ENCODE results near the gene BMERB1. TPM values are rescaled to one million over a fixed set of nuclear protein-coding genes. Genes with fewer than 3 reads are reported as not detected.
"Not testable (repeated sequence)": the region's sequence is repeated elsewhere in the genome, so short reads cannot be mapped to it uniquely, and the experiment has no call there.

The BMERB1 gene
- total RNA-seq, 1 donor from 2014 or later, result 22.6 TPM

DNA sequence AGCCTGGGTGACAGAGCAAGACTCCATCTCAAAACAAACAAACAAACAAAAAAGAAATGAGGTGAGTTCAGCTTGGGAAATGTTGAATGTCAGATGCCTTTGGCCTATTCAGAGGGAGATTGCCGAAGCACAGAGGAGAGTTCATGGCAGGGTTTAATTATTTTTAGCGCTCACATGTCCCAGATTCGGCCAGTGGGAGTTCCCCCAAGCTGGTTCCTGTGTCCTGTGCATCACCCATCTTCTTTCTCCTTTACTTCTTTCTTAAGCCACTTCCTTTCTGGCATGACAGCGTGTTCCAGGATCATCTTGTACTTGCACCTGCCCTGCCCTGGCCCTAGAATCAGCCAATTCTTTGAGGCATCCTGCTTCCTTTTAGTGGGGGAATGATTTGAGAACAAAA is 29.6 kb upstream of the BMERB1 start:
- no peak for TF ChIP-seq CTCF (IDR thresholded peaks at IDR 0.05)
- no peaks in the 10 kb centered on the region for H3K9me3 ChIP-seq
- no peaks in the 10 kb centered on the region for H3K36me3 ChIP-seq
- no peak overlapping the region for H3K27ac ChIP-seq
- no peaks in the 10 kb centered on the region for H3K27me3 ChIP-seq
- DNase-seq (no peak), ATAC-seq (peak; percentile 69)
- H3K4me3 ChIP-seq, result no peak overlapping the region
- intact Hi-C loops (cut with DNase I), result no loop called here
- H3K4me1 ChIP-seq, result no peaks in the 10 kb centered on the region

GRCh38 chr16:15407756-15408155 is 26.6 kb upstream of the BMERB1 start:
- DNase-seq, H3K9me3 ChIP-seq: not testable (repeated sequence)

DNA sequence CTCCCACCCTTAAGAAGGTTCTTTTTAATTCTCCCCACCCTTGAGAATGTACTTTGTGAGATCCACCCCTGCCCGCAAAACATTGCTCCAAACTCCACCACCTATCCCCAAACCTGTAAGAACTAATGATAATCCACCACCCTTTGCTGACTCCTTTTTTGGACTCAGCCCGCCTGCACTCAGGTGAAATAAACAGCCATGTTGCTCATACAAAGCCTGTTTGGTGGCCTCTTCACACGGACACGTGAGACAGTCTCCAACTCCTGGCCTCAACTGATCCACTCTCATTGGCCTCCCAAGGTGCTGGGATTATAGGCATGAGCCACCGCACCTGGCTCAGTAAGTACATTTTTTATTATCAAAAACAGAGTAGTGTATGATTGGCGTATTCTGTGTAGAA is 24.9 kb upstream of the BMERB1 start:
- H3K9me3 ChIP-seq; intact Hi-C loops (cut with DNase I); H3K27ac ChIP-seq; H3K4me1 ChIP-seq; H3K36me3 ChIP-seq; H3K4me3 ChIP-seq; H3K27me3 ChIP-seq; ATAC-seq; DNase-seq: not testable (repeated sequence)

More at GRCh38 chr16:15407756-15408155, 26.6 kb upstream of the BMERB1 start:
- ATAC-seq; H3K27me3 ChIP-seq; intact Hi-C loops (cut with DNase I); H3K4me3 ChIP-seq; H3K36me3 ChIP-seq; H3K27ac ChIP-seq; H3K4me1 ChIP-seq: not testable (repeated sequence)

DNA sequence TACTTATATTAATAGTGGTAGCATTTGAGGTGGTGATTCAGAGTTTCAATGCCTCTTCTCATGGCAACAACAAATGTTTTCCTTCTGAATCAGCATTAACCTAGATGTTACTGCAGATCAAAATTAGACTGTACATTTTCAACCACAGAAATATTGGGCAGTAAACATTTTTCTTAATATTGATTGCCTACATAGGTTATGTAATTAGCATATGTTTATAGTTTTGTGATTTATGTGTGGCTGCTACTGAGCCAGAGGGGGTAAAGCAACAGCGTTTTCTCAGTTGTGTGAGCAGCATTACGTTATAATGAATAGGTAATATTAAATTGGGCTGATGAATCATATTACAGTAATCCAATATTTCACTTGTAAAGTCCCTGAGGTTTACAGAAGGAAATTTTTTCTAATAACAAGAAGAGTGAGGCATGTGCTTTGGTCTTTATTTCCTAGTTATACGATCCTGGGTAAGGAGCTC is 18.8 kb upstream of the BMERB1 start:
- DNase-seq (no peak), ATAC-seq (no peak)
- no peaks in the 10 kb centered on the region for H3K4me1 ChIP-seq
- no peak overlapping the region for H3K4me3 ChIP-seq
- H3K36me3 ChIP-seq, result no peaks in the 10 kb centered on the region
- H3K27ac ChIP-seq, result no peak overlapping the region
- intact Hi-C loops (cut with DNase I), result no loop called here
- H3K9me3 ChIP-seq, result no peaks in the 10 kb centered on the region
- no peak for TF ChIP-seq CTCF (IDR thresholded peaks at IDR 0.05)
- H3K27me3 ChIP-seq, result no peaks in the 10 kb centered on the region

- DNase-seq (no peak), ATAC-seq (no peak)
- intact Hi-C loops (cut with DNase I), result no loop called here
- no peak overlapping the region for H3K27ac ChIP-seq
- H3K4me3 ChIP-seq, result no peak overlapping the region
- no peaks in the 10 kb centered on the region for H3K4me1 ChIP-seq
- no peaks in the 10 kb centered on the region for H3K36me3 ChIP-seq
- H3K27me3 ChIP-seq, result no peaks in the 10 kb centered on the region
- no peaks in the 10 kb centered on the region for H3K9me3 ChIP-seq
- TF ChIP-seq CTCF (IDR thresholded peaks at IDR 0.05), result no peak
Measured at GRCh38 chr16:15417197-15417596, 17.2 kb upstream of the BMERB1 start.

DNA sequence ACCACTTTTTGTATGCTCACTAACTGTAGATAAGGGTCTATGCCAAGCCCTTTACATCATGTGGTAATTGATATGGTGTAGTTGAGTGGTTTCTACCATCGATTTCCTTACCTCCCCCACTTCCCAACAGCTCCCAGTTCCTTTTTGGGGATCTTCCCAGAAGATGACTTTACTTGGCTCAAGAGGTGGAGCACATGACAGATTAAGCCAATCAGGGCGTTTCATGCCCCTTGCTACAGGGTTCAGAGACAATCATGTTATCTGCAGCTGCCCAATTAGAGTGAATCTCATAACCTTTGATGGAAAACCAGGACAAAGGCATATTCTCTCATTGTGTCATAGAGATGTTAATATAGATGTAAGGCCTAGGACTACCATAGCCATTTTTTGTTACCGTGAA is 16.2 kb upstream of the BMERB1 start:
- intact Hi-C loops (cut with DNase I), result no loop called here
- no peak overlapping the region for H3K4me3 ChIP-seq
- H3K27me3 ChIP-seq, result no peaks in the 10 kb centered on the region
- no peak overlapping the region for H3K27ac ChIP-seq
- H3K4me1 ChIP-seq, result no peaks in the 10 kb centered on the region
- no peaks in the 10 kb centered on the region for H3K9me3 ChIP-seq
- H3K36me3 ChIP-seq, result no peaks in the 10 kb centered on the region
- no peak for ATAC-seq
- no peak for DNase-seq
- TF ChIP-seq CTCF (IDR thresholded peaks at IDR 0.05), result no peak

DNA sequence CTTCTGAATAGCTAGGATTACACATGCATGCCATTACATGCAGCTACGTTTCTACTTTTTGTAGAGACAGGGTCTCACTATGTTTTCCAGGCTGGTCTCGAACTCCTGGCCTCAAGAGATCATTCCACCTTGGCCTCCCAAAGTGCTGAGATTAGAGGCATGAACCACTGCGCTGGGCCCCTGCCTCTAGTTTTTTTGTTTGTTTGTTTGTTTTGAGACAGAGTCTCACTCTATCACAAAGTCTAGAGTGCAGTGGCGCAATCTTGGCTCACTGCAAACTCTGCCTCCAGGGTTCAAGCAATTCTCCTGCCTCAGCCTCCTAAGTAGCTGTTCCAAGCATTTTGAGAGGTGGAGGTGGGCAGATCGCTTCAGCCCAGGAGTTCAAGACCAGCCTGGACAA is 12.7 kb upstream of the BMERB1 start:
- H3K36me3 ChIP-seq; ATAC-seq; H3K4me3 ChIP-seq; H3K9me3 ChIP-seq; H3K27ac ChIP-seq; H3K4me1 ChIP-seq; DNase-seq; H3K27me3 ChIP-seq; intact Hi-C loops (cut with DNase I): not testable (repeated sequence)

Measured in upper lobe of right lung (tissue), 1 donor.